Endothelial cell of umbilical vein (primary cell): ENCODE data around the gene CAV1. TPM values are rescaled to one million over a fixed set of nuclear protein-coding genes. Genes with fewer than 3 reads are reported as not detected.

ENCODE experiments used
- BruUV-seq: library from RNA; stranded (reverse); fragments of 400-500 nt; replicated peaks from 2 replicates; lab custom pipeline; 2021; lab: Mats Ljungman, UMichigan
- CTCF ChIA-PET: fragments of 300-600, 350-600 bp; sonication (Branson Sonifier 250); formaldehyde crosslinking; loops from one replicate; lab custom pipeline; 2021; ENCODE audit warnings: antibody characterized with exemption, inconsistent platforms; lab: Charles Lee
- POLR2A ChIA-PET: fragments of 300-600, 350-600 bp; sonication (Branson Sonifier 250); formaldehyde crosslinking; loops from one replicate; lab custom pipeline; 2021; ENCODE audit warnings: antibody characterized with exemption, inconsistent platforms; lab: Charles Lee
- DNase-seq: peaks from one replicate; pipeline ENCODE4 v3.0.0-alpha.2; 2011; ENCODE audit warnings: low read depth, low spot score
- FAIRE-seq: peaks from 2 replicates; lab custom pipeline; 2011; peaks lifted over from hg19 to GRCh38; lab: Jason Lieb, UNC
- H2AFZ ChIP-seq: 2 replicates; pipeline ENCODE4 v1.6.0; 2012; ENCODE audit warnings: low read depth, low read length, control low read depth, inconsistent platforms
- H3K27ac ChIP-seq: 2 replicates; pipeline ENCODE4 v1.5.1; 2011; ENCODE audit warnings: low read depth, mild to moderate bottlenecking, control low read depth, low read length, moderate library complexity; ENCODE audit not compliant: insufficient read depth
- H3K27me3 ChIP-seq, 2 experiments: 2 replicates each; pipeline versions ENCODE4 v1.6.0 to v1.6.1; 2011; ENCODE audit warnings: low read length in 2 of 2, mixed read lengths in 1 of 2; ENCODE audit not compliant: control insufficient read depth in 2 of 2, insufficient read depth in 2 of 2
- H3K36me3 ChIP-seq, 2 experiments: 2 replicates in 1 of 2; 3 replicates in 1 of 2; pipeline ENCODE4 v1.5.1; 2011; ENCODE audit warnings: low read length in 2 of 2, mild to moderate bottlenecking in 1 of 2, moderate library complexity in 1 of 2; ENCODE audit not compliant: control insufficient read depth in 2 of 2, insufficient read depth in 2 of 2; ENCODE audit errors: extremely low read depth in 1 of 2
- H3K4me1 ChIP-seq: 3 replicates; pipeline ENCODE4 v1.5.1; 2011; ENCODE audit warnings: mild to moderate bottlenecking, low read length; ENCODE audit not compliant: control insufficient read depth, insufficient read depth; ENCODE audit errors: extremely low read depth
- H3K4me2 ChIP-seq: 2 replicates; pipeline ENCODE4 v1.6.1; 2011; ENCODE audit warnings: low read length, control low read depth, mixed read lengths; ENCODE audit not compliant: insufficient read depth
- H3K4me3 ChIP-seq, 3 experiments: fragments of 200-600 bp in 1 of 3; sonication (generic), shearing (Covaris generic) in 1 of 3; replicated peaks in 1 of 3; 2 replicates each; pipeline ENCODE4 v1.5.1; 2011 to 2016; ENCODE audit warnings: control low read depth in 3 of 3, low read length in 3 of 3, mild to moderate bottlenecking in 2 of 3, inconsistent platforms in 1 of 3, low read depth in 1 of 3, moderate library complexity in 1 of 3; ENCODE audit not compliant: insufficient read depth in 1 of 3
- H3K79me2 ChIP-seq: 2 replicates; pipeline ENCODE4 v1.6.0; 2012; ENCODE audit warnings: low read length, inconsistent platforms; ENCODE audit not compliant: control insufficient read depth, insufficient read depth
- H3K9ac ChIP-seq: replicated peaks from 2 replicates; pipeline ENCODE3; 2011; ENCODE audit warnings: low read length, control low read depth; ENCODE audit not compliant: insufficient read depth; ENCODE audit errors: extremely low read depth
- H3K9me1 ChIP-seq: replicated peaks from 3 replicates; pipeline ENCODE4 v1.6.0; 2011; ENCODE audit warnings: mild to moderate bottlenecking, low read length; ENCODE audit not compliant: control insufficient read depth, insufficient read depth; ENCODE audit errors: extremely low read depth
- H3K9me3 ChIP-seq: replicated peaks from 2 replicates; pipeline ENCODE4 v1.5.1; 2012; ENCODE audit warnings: low read length, inconsistent platforms; ENCODE audit not compliant: control insufficient read depth, insufficient read depth
- H4K20me1 ChIP-seq: replicated peaks from 2 replicates; pipeline ENCODE3; 2011; ENCODE audit warnings: mild to moderate bottlenecking, low read length; ENCODE audit not compliant: control insufficient read depth, insufficient read depth; ENCODE audit errors: extremely low read depth
- CTCF ChIP-seq, 2 donors: IDR thresholded peaks; 1 replicate in 1 of 2; 2 replicates in 1 of 2; pipeline ENCODE4 v1.5.1; 2011; ENCODE audit warnings: low read length in 2 of 2, mild to moderate bottlenecking in 2 of 2, moderate library complexity in 2 of 2, control low read depth in 1 of 2, inconsistent platforms in 1 of 2, low read depth in 1 of 2; ENCODE audit not compliant: insufficient read depth in 1 of 2; ENCODE audit errors: extremely low read depth in 1 of 2
- FOS ChIP-seq: IDR thresholded peaks from 2 replicates; pipeline ENCODE4 v1.6.1; 2011; ENCODE audit warnings: mild to moderate bottlenecking, low read length, moderate library complexity, borderline replicate concordance; ENCODE audit not compliant: insufficient read depth
- GATA2 ChIP-seq: IDR thresholded peaks from 2 replicates; pipeline ENCODE4 v1.7.0; 2011; ENCODE audit warnings: low read depth, mild to moderate bottlenecking, moderate library complexity, mixed read lengths, low read length; ENCODE audit not compliant: insufficient read length, insufficient read depth
- JUN ChIP-seq: IDR thresholded peaks from 2 replicates; pipeline ENCODE4 v1.6.1; 2011; ENCODE audit warnings: borderline replicate concordance, low read depth; ENCODE audit not compliant: insufficient read length, insufficient read depth
- MAX ChIP-seq: IDR thresholded peaks from 2 replicates; pipeline ENCODE4 v1.6.1; 2011; ENCODE audit not compliant: insufficient read depth, insufficient read length
- MYC ChIP-seq: IDR thresholded peaks from one replicate; pipeline ENCODE4 v1.6.1; 2011; ENCODE audit warnings: mild to moderate bottlenecking, low read depth, low read length
- POLR2A ChIP-seq: IDR thresholded peaks from 2 replicates; pipeline ENCODE4 v1.6.1; 2012; ENCODE audit warnings: low read depth, mild to moderate bottlenecking, control low read depth, low read length
- POLR2AphosphoS5 ChIP-seq: IDR thresholded peaks from 2 replicates; pipeline ENCODE4 v1.6.1; 2012; ENCODE audit warnings: low read depth, mild to moderate bottlenecking, control low read depth, low read length, moderate library complexity; ENCODE audit not compliant: insufficient read depth
- dilution Hi-C: fragments of 300-500 bp; cut with MboI; formaldehyde crosslinking; loops from one replicate; pipeline ENCODE4 v1.15.0; 2019; ENCODE audit warnings: low sequenced_read_pairs; ENCODE audit not compliant: extremely low pct_ligation_motif_present
- intact Hi-C: fragments of 100-400 bp; cut with micrococcal nuclease; formaldehyde crosslinking; loops from one replicate; pipeline ENCODE4 v1.10.0; 2022
- polyA plus RNA-seq, 4 experiments: library from polyadenylated mRNA; depleted of rRNA in 3 of 4; stranded (reverse) in 3 of 4; unstranded in 1 of 4; fragments of >200 nt; gene quantifications; 2 replicates each; pipeline versions ENCODE4 v1.2.1 to v1.2.3, GENCODE V29; 2011 to 2012; ENCODE audit warnings: missing spikeins in 1 of 4
- total RNA-seq: library from RNA; stranded (reverse); gene quantifications from 2 replicates; pipeline ENCODE4 v1.2.3, GENCODE V29; 2021

CAV1 gene
- total and polyA plus RNA-seq, 2 donors (not counting 3 experiments of a cell fraction or from before 2014, with no cell fraction given): 1,483 to 3,129 TPM

- TF ChIP-seq POLR2A: no peak
- peak; percentile 11 for TF ChIP-seq JUN
- TF ChIP-seq FOS: no peak
- no peak for TF ChIP-seq MAX
- TF ChIP-seq MYC: no peak
- TF ChIP-seq GATA2: no peak
- no peak for TF ChIP-seq CTCF (IDR thresholded peaks at IDR 0.05; ENCODE audit: extremely low read depth in 1 of 2, insufficient read depth in 1 of 2, low read depth in 1 of 2, low read length in 2 of 2)
- TF ChIP-seq POLR2AphosphoS5: no peak
- peak overlapping the region; percentile 54 for H3K27ac ChIP-seq
- no peaks in the 10 kb centered on the region for H3K9me3 ChIP-seq
- dilution Hi-C loops: no loop called here
- H3K36me3 ChIP-seq: no peaks in the 10 kb centered on the region
- H3K9me1 ChIP-seq: no peaks in the 10 kb centered on the region
- H2AFZ ChIP-seq: no peak overlapping the region
- peak; percentile 52 for FAIRE-seq
- no TSS peak for BruUV-seq
- intact Hi-C loops: no loop called here
- H3K79me2 ChIP-seq: no peaks in the 10 kb centered on the region
- peaks cover 71% of the 10 kb centered on the region for H3K4me1 ChIP-seq
- H3K27me3 ChIP-seq: no peaks in the 10 kb centered on the region
- POLR2A ChIA-PET: no interaction called here
- H4K20me1 ChIP-seq: no peaks in the 10 kb centered on the region
- peak; percentile 78 for DNase-seq
- peak overlapping the region; percentile 17 for H3K9ac ChIP-seq
- peak overlapping the region; percentile 57 for H3K4me2 ChIP-seq
- no peak overlapping the region for H3K4me3 ChIP-seq
- CTCF ChIA-PET: interaction anchor here (0.8 to 1.7 kb wide), 6 partner anchors 8 to 17 kb away, joined by 3 to 8 read pairs (median 6); no protein-coding TSS in a partner anchor
These were observed 49.4 kb downstream of the CAV1 start for GRCh38 chr7:116574025-116574822.
